NT2/D1 (cell line): ENCODE data around the gene FARS2.

Source experiments
- SUZ12 ChIP-seq: IDR thresholded peaks from 2 replicates; pipeline ENCODE4 v1.6.1; 2011; ENCODE audit not compliant: insufficient read length, insufficient read depth; ENCODE audit errors: extremely low read depth
- YY1 ChIP-seq: IDR thresholded peaks from 2 replicates; pipeline ENCODE4 v1.6.1; 2011; ENCODE audit not compliant: insufficient read length, insufficient read depth
- ZNF274 ChIP-seq: IDR thresholded peaks from 2 replicates; pipeline ENCODE4 v1.6.1; 2011; ENCODE audit warnings: mild to moderate bottlenecking, low read depth, low read length

- TF ChIP-seq YY1 (no peak), SUZ12 (no peak), ZNF274 (no peak)
Observed at GRCh38 chr6:5326022-5326641, 64.8 kb downstream of the FARS2 start.
